DMS153 (cell line): ENCODE measurements around the gene FNDC3B.

Experiments
- DNase-seq: peaks from one replicate; lab custom pipeline; 2025; lab: John Stamatoyannopoulos, UW

Gene FNDC3B

DNA sequence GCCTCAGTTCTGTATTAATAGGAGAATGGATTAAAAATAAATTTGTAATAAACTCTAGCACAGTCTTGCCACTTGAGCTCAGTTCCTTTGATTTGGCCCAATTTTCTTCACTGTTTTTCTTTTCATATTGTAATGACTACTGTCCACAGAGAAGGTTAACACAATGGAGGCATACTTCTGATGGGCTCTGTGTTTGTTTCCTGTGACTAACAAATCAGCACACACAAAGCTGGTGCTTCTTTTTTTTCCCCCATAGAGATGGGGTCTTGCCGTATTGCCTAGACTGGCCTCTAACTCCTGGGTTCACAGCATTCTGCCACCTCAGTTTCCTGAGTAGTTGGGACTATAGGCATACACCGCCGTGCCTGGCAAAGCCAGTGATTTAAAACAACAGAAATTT lies 226.7 kb downstream of the FNDC3B start:
- no peak for DNase-seq

DNA sequence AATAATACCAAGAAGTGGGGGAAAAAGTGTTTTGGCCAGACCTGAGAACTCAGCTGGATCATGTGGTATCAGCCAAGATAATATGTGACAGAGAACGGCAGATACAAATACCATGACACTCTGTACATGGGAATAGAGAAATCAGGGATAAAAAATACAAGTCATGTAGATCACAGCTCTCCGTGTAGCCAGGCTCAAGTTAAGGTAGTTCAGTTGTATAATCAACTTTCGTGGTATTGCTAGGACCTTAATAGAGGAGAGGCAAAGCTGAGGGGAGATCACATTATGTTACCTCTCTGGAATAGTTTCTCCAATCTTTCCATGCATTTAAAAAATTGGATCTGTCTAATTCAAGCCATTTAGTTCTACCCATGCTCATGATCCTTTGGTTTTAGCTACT lies 229.0 kb downstream of the FNDC3B start:
- no peak for DNase-seq

- no peak for DNase-seq
Observed at GRCh38 chr3:172268868-172269267, 229.5 kb downstream of the FNDC3B start.

- DNase-seq = no peak
Observed at GRCh38 chr3:172270557-172271166, 231.3 kb downstream of the FNDC3B start.

GRCh38 chr3:172271386-172271976 lies 232.1 kb downstream of the FNDC3B start:
- no peak for DNase-seq

DNA sequence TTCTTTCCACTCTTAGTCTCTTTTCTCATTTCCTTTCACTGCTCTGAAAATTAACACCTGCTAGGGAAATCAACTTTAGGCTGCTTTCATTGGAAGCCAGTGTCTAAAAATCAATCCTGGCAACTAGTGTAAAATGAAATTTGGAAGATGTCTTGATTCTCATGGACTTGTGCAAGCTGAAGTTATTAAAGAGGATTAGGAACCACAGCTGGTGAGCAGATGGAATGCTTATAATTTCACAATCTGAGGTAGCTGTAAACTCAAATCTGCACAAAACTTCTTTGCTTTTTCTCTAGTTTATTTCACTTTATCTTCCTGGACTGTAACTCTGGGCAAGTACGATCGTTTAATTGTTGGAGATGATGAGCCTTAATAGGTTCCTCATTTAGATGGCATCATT lies 233.3 kb downstream of the FNDC3B start:
- no peak for DNase-seq

GRCh38 chr3:172273378-172273777 lies 234.0 kb downstream of the FNDC3B start:
- DNase-seq = no peak

DNA sequence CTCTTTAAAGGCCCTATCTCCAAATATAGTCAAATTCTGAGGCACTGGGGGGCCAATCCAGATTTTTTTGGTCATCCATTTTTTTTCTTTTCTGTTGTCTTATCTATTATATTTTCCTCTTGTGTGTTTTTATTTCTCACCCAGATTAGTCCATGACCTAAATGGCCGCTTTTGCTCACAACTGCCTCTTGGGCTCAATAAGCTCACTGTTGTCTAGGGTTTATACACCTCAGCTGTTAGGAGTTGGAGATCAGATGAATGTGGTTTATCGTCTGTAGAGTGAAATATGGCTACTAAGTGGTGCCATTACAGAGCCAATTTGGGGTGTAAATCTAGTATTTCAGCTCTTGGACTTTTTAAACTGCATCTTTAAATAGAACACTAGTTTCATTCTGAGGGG lies 235.5 kb downstream of the FNDC3B start:
- DNase-seq = no peak

DNA sequence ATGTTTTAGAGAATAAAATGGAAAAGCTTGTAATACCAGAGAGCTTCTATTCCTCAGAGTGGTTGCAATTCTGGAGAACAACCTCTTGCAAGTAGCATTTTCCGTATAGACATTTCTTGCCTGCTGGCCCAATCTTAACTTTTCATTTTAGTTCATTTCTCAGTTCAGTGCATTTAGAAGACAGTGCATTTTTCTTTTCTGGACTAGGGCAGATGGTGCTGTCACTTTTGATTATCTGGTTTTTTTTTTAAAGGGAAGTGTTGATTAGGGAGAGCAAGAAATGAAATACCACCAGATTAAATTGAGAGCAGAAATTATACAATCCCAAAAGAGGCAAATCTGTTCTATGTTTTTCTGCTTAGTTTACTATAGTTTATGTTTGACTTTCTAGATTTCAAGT lies 236.2 kb downstream of the FNDC3B start:
- DNase-seq = no peak

DNA sequence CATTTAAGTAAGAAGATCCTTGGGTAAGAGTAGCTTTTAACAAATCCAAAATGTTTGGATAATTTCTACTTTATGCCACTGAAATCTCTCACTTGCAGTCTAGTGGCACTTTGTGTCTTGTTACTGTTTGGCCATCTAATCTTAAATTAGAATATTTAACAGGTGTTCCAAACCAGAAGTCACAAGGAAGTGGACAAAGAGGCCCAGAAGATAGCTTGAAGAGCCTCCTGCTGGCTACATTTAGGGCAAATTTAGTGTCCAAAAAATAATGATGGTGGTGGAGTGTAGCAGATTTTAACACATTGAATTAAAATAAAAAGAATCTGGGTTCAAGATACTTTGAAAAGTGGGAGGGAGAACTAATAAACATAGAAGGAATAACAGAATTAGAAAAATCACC lies 236.7 kb downstream of the FNDC3B start:
- DNase-seq = no peak

- DNase-seq = no peak
Observed at GRCh38 chr3:172277151-172277652, 237.8 kb downstream of the FNDC3B start.

DNA sequence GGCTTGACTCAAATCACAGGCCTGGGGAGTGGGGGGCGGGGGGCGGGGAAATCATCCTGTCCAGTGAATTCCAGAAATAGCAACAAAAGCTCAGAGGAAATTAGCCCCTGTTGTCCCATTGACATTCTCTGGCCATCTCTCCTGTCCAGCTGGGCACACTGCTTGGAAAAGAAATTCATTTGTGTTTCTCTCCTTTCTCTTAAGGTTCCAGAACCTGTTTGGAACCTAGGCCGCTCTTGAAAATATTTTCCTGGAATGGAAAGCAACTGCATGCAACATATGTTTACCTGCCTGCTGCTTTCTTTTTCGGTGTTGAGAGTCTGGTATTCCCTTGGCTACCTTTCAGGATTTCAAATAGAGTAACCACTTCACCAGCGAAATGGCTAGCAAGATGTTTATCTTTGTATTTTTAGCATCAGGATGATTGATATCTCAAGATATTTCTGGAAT lies 239.8 kb downstream of the FNDC3B start:
- DNase-seq = peak; percentile 79

DNA sequence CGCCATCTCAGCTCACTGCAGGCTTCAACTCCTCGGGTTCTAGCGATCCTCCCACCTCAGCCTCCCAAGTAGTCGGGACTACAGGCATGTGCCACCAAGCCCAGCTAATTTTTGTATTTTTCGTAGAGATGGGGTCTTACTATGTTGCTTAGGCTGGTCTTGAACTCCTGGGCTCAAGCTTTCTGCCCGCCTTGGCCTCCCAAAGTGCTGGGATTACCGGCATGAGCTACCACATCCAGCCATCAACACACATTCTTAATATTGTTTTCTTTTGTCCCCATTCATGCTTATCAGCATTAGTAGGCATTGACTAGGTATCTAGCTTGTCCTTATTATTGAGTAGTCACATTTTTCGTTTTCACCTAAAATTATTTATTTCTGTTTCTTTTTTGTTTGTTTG lies 240.6 kb downstream of the FNDC3B start:
- no peak for DNase-seq

DNA sequence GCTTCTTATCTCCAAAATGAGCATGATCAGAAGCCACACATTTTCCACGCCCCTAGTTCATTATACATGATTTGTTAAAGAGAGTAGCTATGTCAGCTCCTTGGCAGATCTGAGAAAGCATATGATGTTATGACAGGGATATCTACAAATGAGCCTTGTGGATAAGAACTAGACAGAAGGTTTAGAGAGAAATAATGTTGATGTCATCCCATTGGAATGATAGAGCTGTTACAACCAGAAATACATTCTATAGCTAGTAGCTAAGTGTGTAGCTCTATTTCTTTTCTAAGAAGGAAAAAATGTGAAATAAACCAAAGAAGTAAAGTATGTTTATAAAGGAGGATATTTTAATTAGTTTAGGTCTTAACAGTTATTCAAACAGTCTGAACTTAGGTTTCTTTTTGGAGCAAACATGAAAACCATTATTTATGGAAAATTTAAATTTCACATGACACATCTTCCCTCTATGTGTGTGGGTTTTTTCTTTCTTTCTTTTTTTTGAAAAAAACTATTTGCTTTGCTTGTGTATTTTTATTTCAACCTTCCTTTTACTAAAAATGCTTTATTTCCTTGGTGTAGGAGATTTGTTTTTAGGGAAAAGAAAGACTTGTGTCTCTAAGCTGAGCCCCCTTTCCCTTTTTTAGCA lies 241.2 kb downstream of the FNDC3B start:
- no peak for DNase-seq

DNA sequence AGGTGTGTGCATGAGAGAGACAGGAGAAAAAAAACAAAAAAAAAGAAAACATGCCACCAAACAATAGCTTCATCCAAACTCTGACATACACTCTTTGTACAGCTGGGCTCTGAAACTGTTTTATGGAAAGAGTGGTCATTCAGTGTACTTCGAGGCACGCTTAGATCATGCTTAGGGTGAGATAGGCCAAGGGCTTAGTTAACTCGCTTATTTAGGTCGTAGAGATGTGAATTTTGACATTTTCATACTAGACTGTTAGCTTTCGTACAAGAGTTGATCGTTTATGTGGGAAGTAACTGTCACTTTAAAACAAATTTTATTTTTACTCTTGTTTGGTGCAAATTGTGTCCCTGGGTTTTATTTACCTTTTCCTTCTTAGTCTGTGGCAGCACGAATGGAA lies 242.5 kb downstream of the FNDC3B start:
- DNase-seq = no peak

GRCh38 chr3:172282850-172283249 lies 243.5 kb downstream of the FNDC3B start:
- no peak for DNase-seq

- DNase-seq = no peak
Observed at GRCh38 chr3:172283841-172284357, 244.5 kb downstream of the FNDC3B start.

DNA sequence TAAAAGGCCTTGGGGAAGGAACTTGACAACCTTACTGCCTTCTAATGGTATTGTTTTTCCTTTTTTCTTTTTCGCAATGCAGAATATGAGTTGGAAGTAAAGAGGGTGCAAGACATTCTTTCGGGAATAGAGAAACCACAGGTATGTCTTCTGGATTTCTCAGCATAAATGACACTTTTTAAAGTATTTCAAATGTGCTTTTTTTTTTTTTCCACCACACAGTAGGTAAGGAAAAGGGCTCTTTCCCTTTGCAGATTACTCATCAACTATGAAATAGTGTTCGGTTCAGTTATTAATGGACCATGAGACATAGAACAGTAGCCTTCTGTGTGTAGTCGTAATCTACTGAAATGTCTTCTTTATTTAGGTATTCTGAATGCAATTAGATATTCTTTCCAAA lies 246.5 kb downstream of the FNDC3B start:
- DNase-seq = no peak

DNA sequence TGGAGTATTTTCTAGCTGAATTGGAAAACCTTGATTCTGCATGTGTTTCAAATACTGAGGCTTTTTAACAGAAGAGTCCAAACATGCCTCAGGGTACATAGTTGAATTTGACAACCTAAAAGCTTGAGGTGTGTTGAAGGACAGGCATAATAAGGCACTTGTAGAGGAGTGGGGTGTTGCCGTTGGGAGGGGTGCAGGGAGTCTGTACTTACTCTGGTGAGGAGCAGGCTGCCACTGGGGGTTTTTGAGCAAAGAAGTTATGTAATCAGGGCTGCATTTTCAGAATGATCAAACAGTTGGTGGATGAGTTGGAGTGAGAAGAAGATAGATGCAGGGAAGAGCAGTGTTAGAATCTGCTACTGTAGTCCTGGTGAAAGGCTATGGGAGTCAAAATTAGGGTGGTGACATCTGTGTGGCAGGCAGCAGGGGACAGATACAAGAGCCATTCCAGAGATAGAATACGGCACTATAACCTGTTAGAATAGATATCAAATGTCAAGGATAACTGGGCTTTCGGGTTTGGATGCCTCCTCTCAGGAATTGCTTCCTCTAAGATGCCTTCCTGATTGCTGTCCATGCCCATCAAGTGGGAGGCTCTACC lies 247.3 kb downstream of the FNDC3B start:
- no peak for DNase-seq

DNA sequence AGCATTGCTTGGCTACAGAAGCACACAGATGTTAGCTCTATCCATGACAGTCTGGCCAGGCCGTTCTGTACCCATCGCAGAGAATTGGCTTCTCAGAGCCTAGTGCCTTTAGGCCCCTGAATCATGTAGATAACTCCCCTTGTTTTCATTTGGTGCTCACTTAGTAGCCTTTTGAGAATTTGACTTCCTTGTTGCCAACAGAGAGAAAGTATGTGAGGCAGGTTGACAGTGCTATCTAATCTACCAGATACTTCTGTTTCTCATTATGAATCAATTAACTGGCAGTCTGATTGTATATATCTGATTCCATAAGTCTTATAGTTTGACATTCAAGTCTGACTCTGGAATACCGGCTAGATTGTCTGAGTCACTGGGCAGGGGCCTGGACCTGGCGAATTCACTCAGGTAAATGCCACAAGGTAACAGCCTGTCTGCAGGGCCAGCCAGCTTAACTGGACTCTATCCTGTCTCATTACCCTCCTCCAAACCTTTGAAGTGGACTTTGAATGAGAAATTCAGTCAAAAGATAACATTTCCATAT lies 248.6 kb downstream of the FNDC3B start:
- DNase-seq = no peak

- DNase-seq = no peak
Observed at GRCh38 chr3:172288651-172289050, 249.3 kb downstream of the FNDC3B start.

- no peak for DNase-seq
Observed at GRCh38 chr3:172289583-172289982, 250.2 kb downstream of the FNDC3B start.

DNA sequence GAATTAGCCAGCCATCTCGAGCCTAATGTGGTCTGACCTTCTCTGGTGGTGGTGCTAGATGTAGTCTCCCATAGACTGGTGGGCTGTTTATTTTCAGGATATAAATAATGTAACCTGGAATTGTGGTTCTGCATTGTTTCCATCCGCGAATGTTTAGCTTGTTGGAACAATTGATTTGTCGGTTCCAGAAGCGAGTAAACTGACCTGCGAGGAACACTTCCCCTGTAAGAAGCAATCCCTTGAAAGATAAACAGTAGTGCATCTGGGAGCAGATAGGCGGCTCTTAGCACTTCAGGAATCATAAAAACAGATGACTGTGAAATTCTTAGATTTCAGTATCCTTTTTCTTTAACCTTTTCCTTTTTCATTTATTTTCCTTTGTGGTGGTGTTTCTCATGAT lies 251.1 kb downstream of the FNDC3B start:
- DNase-seq = no peak
